Neural cell (in vitro differentiated cells): ENCODE results near the gene ATMIN.

Experiments
- CTCF ChIP-seq: fragments of 450-650 bp; IDR thresholded peaks from 2 replicates; pipeline ENCODE4 v1.5.1; 2014; ENCODE audit warnings: antibody characterized with exemption, mild to moderate bottlenecking, moderate library complexity; ENCODE audit not compliant: poor library complexity, severe bottlenecking
- EP300 ChIP-seq: fragments of 450-650 bp; conservative IDR thresholded peaks from 2 replicates; pipeline ENCODE4 v1.6.1; 2014; ENCODE audit warnings: antibody characterized with exemption, mild to moderate bottlenecking, moderate library complexity; ENCODE audit not compliant: poor library complexity, severe bottlenecking
- EZH2 ChIP-seq: fragments of 200-600, 300-800 bp; shearing (Covaris generic), sonication (generic); IDR thresholded peaks from 2 replicates; pipeline ENCODE4 v1.6.1; 2014; ENCODE audit warnings: antibody characterized with exemption, low read length, borderline replicate concordance, mild to moderate bottlenecking; ENCODE audit not compliant: insufficient read depth, poor library complexity, severe bottlenecking
- MXI1 ChIP-seq: fragments of 450-650 bp; conservative IDR thresholded peaks from 2 replicates; pipeline ENCODE4 v1.6.1; 2014; ENCODE audit warnings: antibody characterized with exemption, mild to moderate bottlenecking; ENCODE audit not compliant: poor library complexity, severe bottlenecking
- POLR2AphosphoS5 ChIP-seq: IDR thresholded peaks from 2 replicates; pipeline ENCODE4 v1.6.1; 2012
- RAD21 ChIP-seq: fragments of 450-650 bp; conservative IDR thresholded peaks from 2 replicates; pipeline ENCODE4 v1.6.1; 2014; ENCODE audit warnings: antibody characterized with exemption, mild to moderate bottlenecking, moderate library complexity

- TF ChIP-seq CTCF (no peak), EZH2 (no peak), EP300 (no peak), POLR2AphosphoS5 (no peak), MXI1 (no peak), RAD21 (no peak)
Observed at GRCh38 chr16:81061307-81061640, 25.6 kb downstream of the ATMIN start.
